ENCODE results near the gene C3orf33. TPM values are rescaled to one million over a fixed set of nuclear protein-coding genes. Genes with fewer than 3 reads are reported as not detected.

The C3orf33 gene
- total and polyA plus RNA-seq, 2 donors (not counting 1 experiment from before 2014, with no cell fraction given): 0.88 to 1.7 TPM

DNA sequence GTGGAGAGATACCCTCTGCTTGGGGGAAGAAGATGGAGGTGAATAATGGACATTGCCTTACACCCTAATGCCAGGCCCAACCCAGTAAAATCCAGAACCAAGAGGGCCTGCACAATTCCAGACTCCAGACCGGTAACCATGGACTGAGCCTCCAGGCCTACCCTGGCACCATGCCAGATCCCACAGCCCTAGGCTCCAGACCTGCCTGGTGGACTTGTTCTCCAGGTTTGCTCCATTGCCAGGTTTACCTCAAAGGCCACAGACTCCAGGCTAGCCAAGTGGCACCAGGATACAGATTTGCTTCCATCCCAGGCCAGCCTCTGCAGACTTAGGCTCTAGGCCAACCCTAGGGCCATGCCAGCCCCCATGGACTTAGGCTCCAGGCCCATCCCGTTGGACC lies 75.2 kb downstream of the C3orf33 start:
- ATAC-seq (ENCODE audit: low read depth): no peak

GRCh38 chr3:155727836-155728235 lies 78.2 kb downstream of the C3orf33 start:
- Mint-ChIP-seq H3K4me1 (no peaks in the 10 kb centered on the region), H3K4me3 (no peak overlapping the region), H3K27me3 (peaks cover 18% of the 10 kb centered on the region), H3K9me3 (ENCODE audit: insufficient read depth) (no peaks in the 10 kb centered on the region), H3K27ac (no peak overlapping the region)
- Histone ChIP-seq H3K27me3 (replicated peaks in 1 of 4; ENCODE audit: control extremely low read depth in 1 of 4, control insufficient read depth in 3 of 4, insufficient read depth in 4 of 4, low read length in 3 of 4) (peaks cover 0 to 18% (median 3%) of the 10 kb centered on the region in 4 experiments), H3K9ac (ENCODE audit: low read length) (no peak overlapping the region), H2AFZ (ENCODE audit: insufficient read depth, low read depth, low read length, poor library complexity, severe bottlenecking) (no peak overlapping the region), H3K27ac (ENCODE audit: low read length in 2 of 2) (no peak overlapping the region), H3K9me3 (ENCODE audit: control extremely low read depth in 1 of 3, control insufficient read depth in 2 of 3, insufficient read depth in 1 of 3, low read length in 2 of 3) (peaks cover 0 to 8% (median 0%) of the 10 kb centered on the region in 3 donors), H3K36me3 (replicated peaks in 1 of 2; ENCODE audit: control extremely low read depth in 1 of 2, control insufficient read depth in 1 of 2, extremely low read depth in 1 of 2, insufficient read depth in 2 of 2, low read length in 1 of 2) (no peaks in the 10 kb centered on the region), H3K79me2 (ENCODE audit: control insufficient read depth, insufficient read depth, low read length) (no peaks in the 10 kb centered on the region), H3K4me2 (replicated peaks; ENCODE audit: low read depth, low read length, poor library complexity, severe bottlenecking) (no peak overlapping the region), H3K4me3 (ENCODE audit: control extremely low read depth in 1 of 5, extremely low read depth in 1 of 5, insufficient read depth in 1 of 5, low read depth in 2 of 5, low read length in 4 of 5) (no peak overlapping the region), H3K4me1 (ENCODE audit: control insufficient read depth in 2 of 2, insufficient read depth in 2 of 2, low read length in 2 of 2) (no peaks in the 10 kb centered on the region), H4K20me1 (ENCODE audit: control insufficient read depth, insufficient read depth, low read length, poor library complexity, severe bottlenecking) (no peaks in the 10 kb centered on the region)
- WGBS (ENCODE audit: insufficient coverage): 100% methylated on average over 2 of the region's 3 CpGs
- CTCF ChIA-PET: interaction anchor here (1.1 kb wide), 1 partner anchor 26 kb away, joined by 3 read pairs; no protein-coding TSS in a partner anchor
- intact Hi-C loops (cut with micrococcal nuclease): no loop called here
- ATAC-seq (ENCODE audit: low read depth) (no peak), DNase-seq (no peak)
- POLR2A ChIA-PET: no interaction called here
- TF ChIP-seq, protein P1, sequence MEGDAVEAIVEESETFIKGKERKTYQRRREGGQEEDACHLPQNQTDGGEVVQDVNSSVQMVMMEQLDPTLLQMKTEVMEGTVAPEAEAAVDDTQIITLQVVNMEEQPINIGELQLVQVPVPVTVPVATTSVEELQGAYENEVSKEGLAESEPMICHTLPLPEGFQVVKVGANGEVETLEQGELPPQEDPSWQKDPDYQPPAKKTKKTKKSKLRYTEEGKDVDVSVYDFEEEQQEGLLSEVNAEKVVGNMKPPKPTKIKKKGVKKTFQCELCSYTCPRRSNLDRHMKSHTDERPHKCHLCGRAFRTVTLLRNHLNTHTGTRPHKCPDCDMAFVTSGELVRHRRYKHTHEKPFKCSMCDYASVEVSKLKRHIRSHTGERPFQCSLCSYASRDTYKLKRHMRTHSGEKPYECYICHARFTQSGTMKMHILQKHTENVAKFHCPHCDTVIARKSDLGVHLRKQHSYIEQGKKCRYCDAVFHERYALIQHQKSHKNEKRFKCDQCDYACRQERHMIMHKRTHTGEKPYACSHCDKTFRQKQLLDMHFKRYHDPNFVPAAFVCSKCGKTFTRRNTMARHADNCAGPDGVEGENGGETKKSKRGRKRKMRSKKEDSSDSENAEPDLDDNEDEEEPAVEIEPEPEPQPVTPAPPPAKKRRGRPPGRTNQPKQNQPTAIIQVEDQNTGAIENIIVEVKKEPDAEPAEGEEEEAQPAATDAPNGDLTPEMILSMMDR (IDR thresholded peaks at IDR 0.05): no peak
- no peak for TF ChIP-seq EZH2 (IDR thresholded peaks at IDR 0.05; ENCODE audit: borderline replicate concordance, insufficient read depth, low read depth, low read length, poor library complexity, severe bottlenecking)

More for the DNA sequence above, 75.2 kb downstream of the C3orf33 start:
- H3K27me3 ChIP-seq (replicated peaks in 1 of 4; ENCODE audit: control extremely low read depth in 1 of 4, control insufficient read depth in 3 of 4, insufficient read depth in 4 of 4, low read length in 3 of 4): peaks cover 0 to 18% (median 3%) of the 10 kb centered on the region in 4 experiments
- H3K27me3 Mint-ChIP-seq: peaks cover 24% of the 10 kb centered on the region
- H3K9ac ChIP-seq (ENCODE audit: low read length): no peak overlapping the region
- 96% methylated on average over 2 of the region's 2 CpGs for WGBS (ENCODE audit: insufficient coverage)
- no peaks in the 10 kb centered on the region for H3K9me3 Mint-ChIP-seq (ENCODE audit: insufficient read depth)
- H3K79me2 ChIP-seq (ENCODE audit: control insufficient read depth, insufficient read depth, low read length): no peaks in the 10 kb centered on the region
- H3K27ac ChIP-seq (ENCODE audit: low read length in 2 of 2): no peak overlapping the region
- no peak for TF ChIP-seq EZH2 (IDR thresholded peaks at IDR 0.05; ENCODE audit: borderline replicate concordance, insufficient read depth, low read depth, low read length, poor library complexity, severe bottlenecking)
- TF ChIP-seq, protein P1 (IDR thresholded peaks at IDR 0.05): no peak
- H3K36me3 ChIP-seq (replicated peaks in 1 of 2; ENCODE audit: control extremely low read depth in 1 of 2, control insufficient read depth in 1 of 2, extremely low read depth in 1 of 2, insufficient read depth in 2 of 2, low read length in 1 of 2): no peaks in the 10 kb centered on the region
- no peaks in the 10 kb centered on the region for H3K4me1 ChIP-seq (ENCODE audit: control insufficient read depth in 2 of 2, insufficient read depth in 2 of 2, low read length in 2 of 2)
- H3K4me1 Mint-ChIP-seq: no peaks in the 10 kb centered on the region
- ChIA-PET POLR2A (no interaction called here), CTCF (no interaction called here)
- no peak overlapping the region for H3K4me3 Mint-ChIP-seq
- no peak overlapping the region for H3K4me3 ChIP-seq (ENCODE audit: control extremely low read depth in 1 of 5, extremely low read depth in 1 of 5, insufficient read depth in 1 of 5, low read depth in 2 of 5, low read length in 4 of 5)
- H4K20me1 ChIP-seq (ENCODE audit: control insufficient read depth, insufficient read depth, low read length, poor library complexity, severe bottlenecking): no peaks in the 10 kb centered on the region
- H3K9me3 ChIP-seq (ENCODE audit: control extremely low read depth in 1 of 3, control insufficient read depth in 2 of 3, insufficient read depth in 1 of 3, low read length in 2 of 3): peaks cover 0 to 8% (median 0%) of the 10 kb centered on the region in 3 donors
- intact Hi-C loops (cut with micrococcal nuclease): no loop called here
- H2AFZ ChIP-seq (ENCODE audit: insufficient read depth, low read depth, low read length, poor library complexity, severe bottlenecking): no peak overlapping the region
- DNase-seq: no peak
- no peak overlapping the region for H3K27ac Mint-ChIP-seq
- no peak overlapping the region for H3K4me2 ChIP-seq (replicated peaks; ENCODE audit: low read depth, low read length, poor library complexity, severe bottlenecking)

Measured in B cell (primary cell).